HG03175 (cell line): ENCODE measurements around the gene PGM2L1.
"Not testable (repeated sequence)": the region's sequence is repeated elsewhere in the genome, so short reads cannot be mapped to it uniquely, and the experiment has no call there.

Experiments
- ATAC-seq: cut with Tn5 transposase; IDR thresholded peaks from one replicate; pipeline ENCODE4 v1.9.1; 2021; ENCODE audit warnings: mild to moderate bottlenecking, moderate library complexity; ENCODE audit not compliant: unreplicated experiment

PGM2L1 gene

GRCh38 chr11:74398244-74399159, at the start of gene PGM2L1:
TSS of gene PGM2L1 (minus strand) at chr11:74398433. CDS start at chr11:74398161, 272 bp downstream.
- ATAC-seq, result peak; percentile 97

- no peak for ATAC-seq
Observed at GRCh38 chr11:74447720-74448119, 49.5 kb upstream of the PGM2L1 start.

- ATAC-seq, result no peak
Observed at GRCh38 chr11:74446532-74446938, 48.3 kb upstream of the PGM2L1 start.

GRCh38 chr11:74444173-74444826, 46.1 kb upstream of the PGM2L1 start:
- no peak for ATAC-seq

GRCh38 chr11:74443071-74443864, 45.0 kb upstream of the PGM2L1 start:
- ATAC-seq, result no peak

- no peak for ATAC-seq
Observed at GRCh38 chr11:74442636-74443035, 44.4 kb upstream of the PGM2L1 start.

- ATAC-seq, result no peak
Observed at GRCh38 chr11:74438681-74439080, 40.4 kb upstream of the PGM2L1 start.

- ATAC-seq, result no peak
Observed at GRCh38 chr11:74437441-74438042, 39.3 kb upstream of the PGM2L1 start.

- no peak for ATAC-seq
Observed at GRCh38 chr11:74434528-74434927, 36.3 kb upstream of the PGM2L1 start.

GRCh38 chr11:74429205-74429604, 31.0 kb upstream of the PGM2L1 start:
- no peak for ATAC-seq

- no peak for ATAC-seq
Observed at GRCh38 chr11:74427384-74427886, 29.2 kb upstream of the PGM2L1 start.

- no peak for ATAC-seq
Observed at GRCh38 chr11:74425100-74425499, 26.9 kb upstream of the PGM2L1 start.

- ATAC-seq, result no peak
Observed at GRCh38 chr11:74418509-74418895, 20.3 kb upstream of the PGM2L1 start.

- ATAC-seq, result no peak
Observed at GRCh38 chr11:74417860-74418508, 19.8 kb upstream of the PGM2L1 start.

GRCh38 chr11:74417379-74417804, 19.2 kb upstream of the PGM2L1 start:
- no peak for ATAC-seq

GRCh38 chr11:74416974-74417373, 18.7 kb upstream of the PGM2L1 start:
- not testable (repeated sequence) for ATAC-seq

GRCh38 chr11:74412733-74413359, 14.6 kb upstream of the PGM2L1 start:
- no peak for ATAC-seq

GRCh38 chr11:74412321-74412720, 14.1 kb upstream of the PGM2L1 start:
- no peak for ATAC-seq

- ATAC-seq, result no peak
Observed at GRCh38 chr11:74409633-74410032, 11.4 kb upstream of the PGM2L1 start.
